ENCODE measurements around the gene ENPP3.

The ENPP3 gene

GRCh38 chr6:131736003-131736596 is 99.0 kb downstream of the ENPP3 start:
- Histone ChIP-seq H3K4me3 (ENCODE audit: low read depth, low read length) (no peak overlapping the region), H3K4me1 (no peaks in the 10 kb centered on the region), H3K79me2 (no peaks in the 10 kb centered on the region), H3K27me3 (ENCODE audit: control insufficient read depth, insufficient read depth, low read length) (no peaks in the 10 kb centered on the region), H3K9me3 (ENCODE audit: control insufficient read depth, low read length) (no peaks in the 10 kb centered on the region), H3K27ac (no peak overlapping the region), H3K4me2 (ENCODE audit: low read length) (no peak overlapping the region), H3K9ac (no peak overlapping the region), H2AFZ (no peak overlapping the region), H3K36me3 (ENCODE audit: control insufficient read depth, insufficient read depth, low read length) (no peaks in the 10 kb centered on the region)
- TF ChIP-seq CTCF (IDR thresholded peaks at IDR 0.05) = no peak

GRCh38 chr6:131736811-131737210 is 99.7 kb downstream of the ENPP3 start:
- H3K27me3 ChIP-seq (ENCODE audit: control insufficient read depth, insufficient read depth, low read length) = no peaks in the 10 kb centered on the region
- no peak overlapping the region for H3K9ac ChIP-seq
- H3K4me2 ChIP-seq (ENCODE audit: low read length) = no peak overlapping the region
- no peak overlapping the region for H3K4me3 ChIP-seq (ENCODE audit: low read depth, low read length)
- no peaks in the 10 kb centered on the region for H3K36me3 ChIP-seq (ENCODE audit: control insufficient read depth, insufficient read depth, low read length)
- no peaks in the 10 kb centered on the region for H3K79me2 ChIP-seq
- H2AFZ ChIP-seq = no peak overlapping the region
- H3K4me1 ChIP-seq = no peaks in the 10 kb centered on the region
- H3K27ac ChIP-seq = no peak overlapping the region
- no peaks in the 10 kb centered on the region for H3K9me3 ChIP-seq (ENCODE audit: control insufficient read depth, low read length)
- no peak for TF ChIP-seq CTCF (IDR thresholded peaks at IDR 0.05)

- Histone ChIP-seq H3K4me3 (ENCODE audit: low read depth, low read length) (no peak overlapping the region), H3K27ac (no peak overlapping the region), H3K4me1 (no peaks in the 10 kb centered on the region), H3K27me3 (ENCODE audit: control insufficient read depth, insufficient read depth, low read length) (no peaks in the 10 kb centered on the region), H3K79me2 (no peaks in the 10 kb centered on the region), H3K36me3 (ENCODE audit: control insufficient read depth, insufficient read depth, low read length) (no peaks in the 10 kb centered on the region), H3K9ac (no peak overlapping the region), H2AFZ (no peak overlapping the region), H3K4me2 (ENCODE audit: low read length) (no peak overlapping the region), H3K9me3 (ENCODE audit: control insufficient read depth, low read length) (no peaks in the 10 kb centered on the region)
- no peak for TF ChIP-seq CTCF (IDR thresholded peaks at IDR 0.05)
These were observed 102.0 kb downstream of the ENPP3 start for GRCh38 chr6:131739136-131739535.

GRCh38 chr6:131740161-131740560 is 103.1 kb downstream of the ENPP3 start:
- H3K27ac ChIP-seq = no peak overlapping the region
- no peaks in the 10 kb centered on the region for H3K36me3 ChIP-seq (ENCODE audit: control insufficient read depth, insufficient read depth, low read length)
- no peak overlapping the region for H3K9ac ChIP-seq
- H3K4me2 ChIP-seq (ENCODE audit: low read length) = no peak overlapping the region
- no peaks in the 10 kb centered on the region for H3K27me3 ChIP-seq (ENCODE audit: control insufficient read depth, insufficient read depth, low read length)
- no peaks in the 10 kb centered on the region for H3K9me3 ChIP-seq (ENCODE audit: control insufficient read depth, low read length)
- TF ChIP-seq CTCF (IDR thresholded peaks at IDR 0.05) = no peak
- no peak overlapping the region for H3K4me3 ChIP-seq (ENCODE audit: low read depth, low read length)
- H2AFZ ChIP-seq = no peak overlapping the region
- H3K79me2 ChIP-seq = no peaks in the 10 kb centered on the region
- no peaks in the 10 kb centered on the region for H3K4me1 ChIP-seq

- Histone ChIP-seq H3K79me2 (no peaks in the 10 kb centered on the region), H3K9me3 (ENCODE audit: control insufficient read depth, low read length) (no peaks in the 10 kb centered on the region), H3K27ac (no peak overlapping the region), H3K4me3 (ENCODE audit: low read depth, low read length) (no peak overlapping the region), H3K9ac (no peak overlapping the region), H2AFZ (no peak overlapping the region), H3K4me1 (no peaks in the 10 kb centered on the region), H3K36me3 (ENCODE audit: control insufficient read depth, insufficient read depth, low read length) (no peaks in the 10 kb centered on the region), H3K4me2 (ENCODE audit: low read length) (no peak overlapping the region), H3K27me3 (ENCODE audit: control insufficient read depth, insufficient read depth, low read length) (no peaks in the 10 kb centered on the region)
- no peak for TF ChIP-seq CTCF (IDR thresholded peaks at IDR 0.05)
These were observed 104.7 kb downstream of the ENPP3 start for GRCh38 chr6:131741688-131742393.

Data from parathyroid adenoma (tissue), 2 donors.